GM12878 (cell line): ENCODE measurements around the gene PRAF2. TPM values are rescaled to one million over a fixed set of nuclear protein-coding genes. Genes with fewer than 3 reads are reported as not detected.

Experiments
- BCL11A ChIP-seq: IDR thresholded peaks from 2 replicates; pipeline ENCODE4 v1.6.1; 2011; ENCODE audit warnings: low read depth, low read length
- CUX1 ChIP-seq: IDR thresholded peaks from 2 replicates; pipeline ENCODE4 v1.6.1; 2012; ENCODE audit warnings: improper control_type of control experiment, low read depth, low read length; ENCODE audit not compliant: insufficient replicate concordance
- EGR1 ChIP-seq, 2 experiments: IDR thresholded peaks; 1 replicate in 1 of 2; 2 replicates in 1 of 2; pipeline ENCODE4 v1.6.1; 2011 to 2012; ENCODE audit warnings: low read depth in 2 of 2, low read length in 2 of 2, borderline replicate concordance in 1 of 2, mild to moderate bottlenecking in 1 of 2, moderate library complexity in 1 of 2
- EP300 ChIP-seq, 2 experiments: fragments of 150-350 bp in 1 of 2; IDR thresholded peaks; 2 replicates each; pipeline ENCODE4 v1.6.1; 2011 to 2012; ENCODE audit warnings: low read depth in 2 of 2, low read length in 2 of 2, borderline replicate concordance in 1 of 2, improper control_type of control experiment in 1 of 2, inconsistent platforms in 1 of 2; ENCODE audit not compliant: control insufficient read depth in 1 of 2
- JUNB ChIP-seq: IDR thresholded peaks from 2 replicates; pipeline ENCODE4 v1.6.1; 2016; ENCODE audit warnings: antibody characterized with exemption, mild to moderate bottlenecking
- JUND ChIP-seq: IDR thresholded peaks from 2 replicates; pipeline ENCODE4 v1.6.1; 2012; ENCODE audit warnings: low read depth, mild to moderate bottlenecking, low read length, improper control_type of control experiment, moderate library complexity
- MXI1 ChIP-seq: fragments of 150-350 bp; IDR thresholded peaks from 2 replicates; pipeline ENCODE4 v1.6.1; 2011; ENCODE audit warnings: low read depth, mild to moderate bottlenecking, inconsistent platforms, low read length, improper control_type of control experiment
- NBN ChIP-seq: fragments of 450-650 bp; IDR thresholded peaks from 2 replicates; pipeline ENCODE4 v1.6.1; 2016
- NR2C2 ChIP-seq: IDR thresholded peaks from 2 replicates; pipeline ENCODE4 v1.6.1; 2011; ENCODE audit warnings: borderline replicate concordance, low read depth; ENCODE audit not compliant: control insufficient read depth, insufficient read length
- PML ChIP-seq: IDR thresholded peaks from 2 replicates; pipeline ENCODE4 v1.6.1; 2012; ENCODE audit warnings: low read length, inconsistent platforms
- RELA ChIP-seq: fragments of 450-650 bp; IDR thresholded peaks from 2 replicates; pipeline ENCODE4 v1.8.0; 2014; ENCODE audit warnings: borderline replicate concordance; ENCODE audit not compliant: partially characterized antibody
- SMC3 ChIP-seq: IDR thresholded peaks from 2 replicates; pipeline ENCODE4 v1.6.1; 2011; ENCODE audit warnings: low read length, improper control_type of control experiment, borderline replicate concordance
- SPI1 ChIP-seq: IDR thresholded peaks from 2 replicates; pipeline ENCODE4 v1.6.1; 2011; ENCODE audit warnings: low read depth, mild to moderate bottlenecking, low read length, moderate library complexity, borderline replicate concordance; ENCODE audit not compliant: insufficient read depth
- ZNF592 ChIP-seq: fragments of 450-650 bp; IDR thresholded peaks from 2 replicates; pipeline ENCODE4 v1.6.1; 2017; ENCODE audit warnings: mild to moderate bottlenecking, moderate library complexity
- ZSCAN29 ChIP-seq: fragments of 450-650 bp; IDR thresholded peaks from 2 replicates; pipeline ENCODE4 v1.6.1; 2017; ENCODE audit warnings: mild to moderate bottlenecking, moderate library complexity
- polyA plus RNA-seq, 11 experiments: library from polyadenylated mRNA; depleted of rRNA in 4 of 11; unstranded in 6 of 11; stranded (reverse) in 5 of 11; fragments of >200 nt; fragmentation: Nextera tagmentation in 4 of 11; fragmentation: Illumina TruSeq in 1 of 11; extraction: Ambion mirVana in 4 of 11; extraction: Trizol in 1 of 11; gene quantifications; 1 replicate in 1 of 11; 2 replicates in 10 of 11; pipeline versions ENCODE4 v1.2.1 to v1.2.3, GENCODE V29; 2011 to 2016; ENCODE audit warnings: inconsistent platforms in 2 of 11, missing spikeins in 2 of 11, low read depth in 1 of 11
- total RNA-seq, 4 experiments: library from RNA; depleted of rRNA in 3 of 4; stranded (reverse); fragments of >200 nt in 3 of 4; fragmentation: Illumina TruSeq in 1 of 4; extraction: Trizol in 1 of 4; gene quantifications; 2 replicates each; pipeline versions ENCODE4 v1.2.1 to v1.2.3, GENCODE V29; 2013 to 2021
- TF ChIP-seq, protein P1 (sequence below): IDR thresholded peaks from 2 replicates; pipeline ENCODE4 v1.6.1; 2011; ENCODE audit warnings: low read depth, mild to moderate bottlenecking, low read length, moderate library complexity, borderline replicate concordance; ENCODE audit errors: extremely low read depth

Gene PRAF2
- total and polyA plus RNA-seq, 10 of the 15 experiments (the other 5 are each of a cell fraction or from before 2014, with no cell fraction given), result 0.80 to 16.7 (median 7.0) TPM

DNA sequence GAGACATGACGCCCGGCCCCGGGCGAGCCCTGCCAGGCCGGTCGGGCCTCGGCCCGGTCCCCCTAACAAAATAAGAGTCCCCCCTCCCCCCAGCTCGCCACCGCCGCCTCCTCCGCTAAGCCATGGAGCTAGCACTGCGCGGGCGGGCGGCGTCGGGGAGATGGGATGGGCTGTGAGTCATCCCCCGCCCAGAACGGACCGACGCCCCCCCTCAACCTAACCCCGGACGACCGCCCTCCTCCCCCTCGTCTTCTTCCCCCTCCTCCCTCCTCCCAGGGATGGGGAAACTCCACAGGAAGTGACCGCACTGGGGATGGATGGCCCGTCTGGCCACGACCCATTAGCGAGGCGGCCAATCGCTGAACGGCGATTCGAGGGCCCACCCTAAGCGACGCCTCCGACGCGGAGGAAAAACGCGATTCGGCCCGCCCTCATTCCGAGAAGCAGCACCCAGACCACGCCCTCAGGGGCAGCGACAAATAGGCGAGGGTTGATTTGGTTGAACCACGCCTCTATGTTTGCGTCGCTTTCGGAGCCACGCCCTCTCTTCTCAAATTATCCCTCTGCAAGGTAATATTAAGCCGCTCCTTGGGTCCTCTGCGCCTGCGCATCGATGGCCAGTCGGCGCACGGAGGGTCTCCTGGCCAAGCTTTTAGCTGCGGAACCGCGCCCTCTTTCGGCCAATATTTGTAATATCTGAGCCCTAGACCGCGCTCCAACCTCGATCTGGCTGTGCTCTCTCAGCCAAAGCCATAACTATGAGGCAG, 30.4 kb downstream of the PRAF2 start, which contains the start of gene TFE3 (continued):
- TF ChIP-seq RELA (no peak), BCL11A (no peak), JUNB (no peak), PML (no peak), CUX1 (no peak), ZSCAN29 (no peak), NR2C2 (no peak), SMC3 (peak; percentile 43; the same call in 1 of the 2 replicates), MXI1 (no peak), NBN (no peak), EGR1 (IDR thresholded peaks at IDR 0.05; ENCODE audit: borderline replicate concordance in 1 of 2, low read depth in 2 of 2, low read length in 2 of 2) (peak in 1 of 2 experiments; percentile 67; a peak in 2 of 3 replicates), SPI1 (no peak), ZNF592 (no peak), JUND (no peak), EP300 (IDR thresholded peaks at IDR 0.05; ENCODE audit: borderline replicate concordance in 1 of 2, control insufficient read depth in 1 of 2, low read depth in 2 of 2, low read length in 2 of 2) (no peak)
- TF ChIP-seq, protein P1, sequence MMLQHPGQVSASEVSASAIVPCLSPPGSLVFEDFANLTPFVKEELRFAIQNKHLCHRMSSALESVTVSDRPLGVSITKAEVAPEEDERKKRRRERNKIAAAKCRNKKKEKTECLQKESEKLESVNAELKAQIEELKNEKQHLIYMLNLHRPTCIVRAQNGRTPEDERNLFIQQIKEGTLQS, result no peak
- TF ChIP-seq, all 136 proteins: peak for 20
